ENCODE data around the gene FGD6.

- no peak for TF ChIP-seq CTCF (IDR thresholded peaks at IDR 0.05)
- TF ChIP-seq POLR2A (IDR thresholded peaks at IDR 0.05): no peak
- no peak for TF ChIP-seq POLR2AphosphoS5 (IDR thresholded peaks at IDR 0.05)
- no peak for TF ChIP-seq EP300 (IDR thresholded peaks at IDR 0.05)
Measured at GRCh38 chr12:95178136-95178535, 39.1 kb downstream of the FGD6 start.

All from gastroesophageal sphincter (tissue), 3 donors.